GM21576 (cell line): ENCODE data around the gene MYOT.

ENCODE experiments used
- ATAC-seq: cut with Tn5 transposase; IDR thresholded peaks from one replicate; pipeline ENCODE4 v1.9.1; 2021; ENCODE audit warnings: mild to moderate bottlenecking, moderate library complexity; ENCODE audit not compliant: unreplicated experiment

MYOT gene

GRCh38 chr5:137896560-137896959 lies 28.9 kb downstream of the MYOT start:
- no peak for ATAC-seq

GRCh38 chr5:137899493-137899892 lies 31.8 kb downstream of the MYOT start:
- ATAC-seq: no peak

- no peak for ATAC-seq
Observed at GRCh38 chr5:137901011-137901817, 33.6 kb downstream of the MYOT start.

- ATAC-seq: no peak
Observed at GRCh38 chr5:137902408-137903133, 34.9 kb downstream of the MYOT start.

GRCh38 chr5:137914758-137915157 lies 47.1 kb downstream of the MYOT start:
- no peak for ATAC-seq

- no peak for ATAC-seq
Observed at GRCh38 chr5:137916923-137917322, 49.3 kb downstream of the MYOT start.

- ATAC-seq: no peak
Observed at GRCh38 chr5:137921931-137922330, 54.3 kb downstream of the MYOT start.

GRCh38 chr5:137923856-137924255 lies 56.2 kb downstream of the MYOT start:
- ATAC-seq: no peak

- no peak for ATAC-seq
Observed at GRCh38 chr5:137932800-137933199, 65.1 kb downstream of the MYOT start.

GRCh38 chr5:137933491-137933911 lies 65.8 kb downstream of the MYOT start:
- no peak for ATAC-seq

GRCh38 chr5:137935190-137935589 lies 67.5 kb downstream of the MYOT start:
- ATAC-seq: no peak

- ATAC-seq: no peak
Observed at GRCh38 chr5:137935694-137936093, 68.0 kb downstream of the MYOT start.
